ENCODE data around the gene PHF1.

Gene PHF1

DNA sequence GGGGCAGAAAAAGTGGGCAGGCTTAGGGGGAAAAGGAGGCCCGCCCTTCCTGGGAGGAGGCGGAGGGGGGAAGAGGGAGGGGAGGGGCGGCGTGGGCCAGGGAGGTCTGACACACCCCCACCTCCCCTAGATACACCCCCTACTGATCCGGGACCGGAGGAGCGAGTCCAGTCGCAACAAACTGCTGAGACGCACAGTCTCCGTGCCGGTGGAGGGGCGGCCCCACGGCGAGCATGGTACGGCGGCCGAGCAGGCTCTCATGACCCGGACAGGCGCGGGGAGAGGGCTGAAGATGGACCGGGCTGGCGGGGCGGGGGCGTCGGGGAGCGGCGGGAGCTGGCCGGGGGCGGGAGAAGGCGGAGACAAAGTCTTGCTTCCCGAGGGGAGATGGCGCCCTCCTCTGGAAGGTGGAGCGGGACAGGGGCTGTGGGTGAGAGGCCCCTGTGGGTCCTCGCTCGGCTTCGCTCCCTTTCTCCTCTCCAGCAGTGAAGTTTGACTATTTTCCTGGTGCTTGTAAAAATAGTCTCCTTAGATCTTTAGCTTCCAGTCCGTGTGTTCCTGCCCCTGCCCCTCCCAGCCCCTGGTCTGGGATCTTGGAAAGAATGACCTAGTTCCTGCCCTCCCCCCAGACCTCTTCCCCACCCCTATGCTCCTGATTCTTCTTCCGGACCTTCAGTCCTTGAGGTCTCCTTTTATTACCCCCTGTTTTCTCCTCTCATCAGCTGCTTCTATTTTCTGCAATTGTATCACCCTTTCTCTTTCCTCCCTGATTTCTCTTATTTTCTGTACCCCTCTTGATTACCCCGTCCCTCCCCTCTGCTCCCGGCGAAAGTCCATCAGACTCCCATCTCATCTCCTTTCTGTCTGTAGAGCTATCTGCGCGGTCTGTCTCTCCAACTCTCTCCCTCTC is 15.1 kb downstream of the PHF1 start:
- peak; percentile 34 for DNase-seq (ENCODE audit: low read depth)
- H3K4me3 ChIP-seq (ENCODE audit: low read depth, low read length), result peak overlapping the region; percentile 47
- in situ Hi-C loops (cut with HindIII; ENCODE audit: low sequenced_read_pairs), result no loop called here
- TF ChIP-seq, protein P1, sequence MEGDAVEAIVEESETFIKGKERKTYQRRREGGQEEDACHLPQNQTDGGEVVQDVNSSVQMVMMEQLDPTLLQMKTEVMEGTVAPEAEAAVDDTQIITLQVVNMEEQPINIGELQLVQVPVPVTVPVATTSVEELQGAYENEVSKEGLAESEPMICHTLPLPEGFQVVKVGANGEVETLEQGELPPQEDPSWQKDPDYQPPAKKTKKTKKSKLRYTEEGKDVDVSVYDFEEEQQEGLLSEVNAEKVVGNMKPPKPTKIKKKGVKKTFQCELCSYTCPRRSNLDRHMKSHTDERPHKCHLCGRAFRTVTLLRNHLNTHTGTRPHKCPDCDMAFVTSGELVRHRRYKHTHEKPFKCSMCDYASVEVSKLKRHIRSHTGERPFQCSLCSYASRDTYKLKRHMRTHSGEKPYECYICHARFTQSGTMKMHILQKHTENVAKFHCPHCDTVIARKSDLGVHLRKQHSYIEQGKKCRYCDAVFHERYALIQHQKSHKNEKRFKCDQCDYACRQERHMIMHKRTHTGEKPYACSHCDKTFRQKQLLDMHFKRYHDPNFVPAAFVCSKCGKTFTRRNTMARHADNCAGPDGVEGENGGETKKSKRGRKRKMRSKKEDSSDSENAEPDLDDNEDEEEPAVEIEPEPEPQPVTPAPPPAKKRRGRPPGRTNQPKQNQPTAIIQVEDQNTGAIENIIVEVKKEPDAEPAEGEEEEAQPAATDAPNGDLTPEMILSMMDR (IDR thresholded peaks at IDR 0.05; ENCODE audit: low read depth, low read length, missing control alignments), result peak; percentile 52

DNA sequence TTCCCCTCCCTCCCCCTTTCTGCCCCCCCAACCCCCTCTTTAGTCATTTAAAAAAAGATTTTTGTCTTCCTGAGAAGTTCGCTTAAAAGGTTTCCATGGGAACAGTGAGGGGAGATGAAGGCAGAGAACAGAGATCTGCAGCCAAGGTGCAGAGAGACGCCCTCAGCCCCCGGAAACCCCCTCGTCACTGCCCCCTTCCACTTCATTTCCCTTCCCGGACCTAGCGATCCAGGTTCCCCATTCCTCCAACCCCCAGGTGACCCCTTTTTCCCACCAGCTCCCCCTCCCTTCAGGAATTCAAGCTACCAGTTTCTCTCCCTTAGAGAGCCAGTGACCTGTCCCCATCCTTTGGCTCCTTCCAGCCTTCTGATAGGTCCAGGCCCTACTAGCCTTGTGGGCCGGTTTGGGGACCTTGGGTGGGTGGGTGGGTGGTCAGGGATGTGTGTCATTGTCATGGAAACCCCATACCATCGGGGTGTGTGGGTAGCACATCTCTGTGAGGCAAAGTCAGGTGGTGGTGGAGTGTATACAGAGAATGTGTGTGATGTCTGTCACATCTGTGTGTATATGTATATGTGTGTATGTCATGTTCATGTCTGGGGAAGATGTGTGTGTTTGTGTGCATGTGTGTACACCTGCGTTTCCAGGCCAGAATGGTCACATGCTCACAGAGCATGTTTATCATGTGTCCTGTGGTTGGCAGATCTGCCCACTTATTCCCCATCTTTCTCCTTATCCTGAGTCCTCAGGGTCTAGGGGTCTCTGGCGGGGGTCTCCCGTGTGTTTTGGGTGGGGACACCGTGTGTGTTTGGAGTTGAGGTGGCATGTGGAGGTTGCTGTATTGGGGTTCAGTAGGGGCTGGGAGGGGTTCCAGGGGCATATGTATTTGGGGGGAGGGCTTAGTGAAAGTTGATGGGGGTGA is 16.0 kb downstream of the PHF1 start:
- in situ Hi-C loops (cut with HindIII; ENCODE audit: low sequenced_read_pairs), result no loop called here
- peak overlapping the region; percentile 53 for H3K4me3 ChIP-seq (ENCODE audit: low read depth, low read length)
- TF ChIP-seq, protein P1 (IDR thresholded peaks at IDR 0.05; ENCODE audit: low read depth, low read length, missing control alignments), result no peak
- no peak for DNase-seq (ENCODE audit: low read depth)

DNA sequence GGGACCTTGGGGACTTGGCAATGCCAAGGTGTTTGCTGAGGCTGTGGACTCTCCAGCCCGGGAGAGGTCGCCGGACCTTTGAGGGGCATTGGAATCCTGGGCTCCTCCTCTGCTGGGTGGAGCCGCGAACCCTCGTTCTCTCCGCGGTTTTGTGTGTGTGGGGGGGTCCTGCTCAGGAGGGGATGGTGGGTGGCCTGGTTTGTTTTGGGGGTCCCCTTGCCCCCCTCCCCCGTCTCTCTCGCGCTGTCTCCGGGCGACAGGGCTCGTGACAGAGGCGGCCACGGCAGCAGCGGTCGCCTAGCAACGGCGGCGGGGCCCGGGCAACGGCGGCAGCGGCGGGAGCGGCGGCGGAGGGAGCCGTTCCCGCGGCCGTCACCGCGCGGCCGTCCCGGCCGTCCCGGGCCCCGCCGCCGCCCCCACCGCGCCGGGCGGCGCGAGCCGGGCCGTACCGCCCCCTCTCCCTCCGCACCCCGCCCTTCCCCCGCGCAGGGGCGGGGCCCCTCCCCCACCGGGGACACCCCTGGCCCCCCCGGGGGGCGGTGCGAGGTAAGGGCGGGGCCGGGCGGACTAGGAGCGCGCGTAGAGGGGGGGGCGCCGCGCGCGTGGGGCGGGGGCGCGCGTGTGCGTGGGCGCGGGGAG is 16.9 kb downstream of the PHF1 start:
- TF ChIP-seq, protein P1 (IDR thresholded peaks at IDR 0.05; ENCODE audit: low read depth, low read length, missing control alignments), result no peak
- peak overlapping the region; percentile 53 for H3K4me3 ChIP-seq (ENCODE audit: low read depth, low read length)
- DNase-seq (ENCODE audit: low read depth), result no peak
- in situ Hi-C loops (cut with HindIII; ENCODE audit: low sequenced_read_pairs), result no loop called here

DNA sequence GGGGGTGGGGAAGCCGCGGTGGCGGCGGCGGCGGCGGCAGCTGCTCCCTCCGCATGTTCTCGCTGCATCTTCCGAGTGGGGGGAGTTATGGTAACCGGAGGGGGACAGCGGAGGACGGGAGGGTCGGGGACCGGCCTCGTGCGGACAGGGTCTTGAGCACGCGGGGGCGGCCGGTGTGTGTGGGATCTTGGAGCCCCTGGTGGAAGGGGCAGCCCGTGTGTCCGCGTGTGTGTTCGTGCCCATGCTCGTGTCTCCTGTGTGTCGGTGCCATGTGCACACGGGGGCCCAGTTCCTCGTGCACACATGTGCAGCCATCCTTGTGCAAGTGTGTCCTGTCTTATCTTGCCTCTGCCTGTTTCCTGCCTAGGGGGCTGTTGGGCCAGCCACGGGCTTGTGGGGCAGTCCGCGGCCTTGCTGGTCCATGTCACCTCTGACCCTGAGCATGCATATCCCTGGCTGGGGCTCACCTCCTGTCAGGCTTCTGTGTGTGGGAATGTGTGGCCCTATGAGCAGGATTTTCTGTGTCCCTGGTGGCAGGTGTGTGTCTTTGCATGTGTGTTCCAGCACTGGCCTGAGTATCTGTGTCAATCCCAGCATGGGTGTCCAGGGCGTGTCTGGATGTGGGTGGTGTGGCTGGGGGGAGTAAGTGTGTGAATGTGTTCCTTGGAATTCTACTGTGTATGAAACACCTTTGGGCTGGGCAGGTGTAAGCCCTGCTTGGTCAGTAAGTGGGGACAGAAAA is 17.6 kb downstream of the PHF1 start:
- TF ChIP-seq, protein P1 (IDR thresholded peaks at IDR 0.05; ENCODE audit: low read depth, low read length, missing control alignments), result peak; percentile 37
- peak overlapping the region; percentile 53 for H3K4me3 ChIP-seq (ENCODE audit: low read depth, low read length)
- no peak for DNase-seq (ENCODE audit: low read depth)
- in situ Hi-C loops (cut with HindIII; ENCODE audit: low sequenced_read_pairs), result no loop called here

DNA sequence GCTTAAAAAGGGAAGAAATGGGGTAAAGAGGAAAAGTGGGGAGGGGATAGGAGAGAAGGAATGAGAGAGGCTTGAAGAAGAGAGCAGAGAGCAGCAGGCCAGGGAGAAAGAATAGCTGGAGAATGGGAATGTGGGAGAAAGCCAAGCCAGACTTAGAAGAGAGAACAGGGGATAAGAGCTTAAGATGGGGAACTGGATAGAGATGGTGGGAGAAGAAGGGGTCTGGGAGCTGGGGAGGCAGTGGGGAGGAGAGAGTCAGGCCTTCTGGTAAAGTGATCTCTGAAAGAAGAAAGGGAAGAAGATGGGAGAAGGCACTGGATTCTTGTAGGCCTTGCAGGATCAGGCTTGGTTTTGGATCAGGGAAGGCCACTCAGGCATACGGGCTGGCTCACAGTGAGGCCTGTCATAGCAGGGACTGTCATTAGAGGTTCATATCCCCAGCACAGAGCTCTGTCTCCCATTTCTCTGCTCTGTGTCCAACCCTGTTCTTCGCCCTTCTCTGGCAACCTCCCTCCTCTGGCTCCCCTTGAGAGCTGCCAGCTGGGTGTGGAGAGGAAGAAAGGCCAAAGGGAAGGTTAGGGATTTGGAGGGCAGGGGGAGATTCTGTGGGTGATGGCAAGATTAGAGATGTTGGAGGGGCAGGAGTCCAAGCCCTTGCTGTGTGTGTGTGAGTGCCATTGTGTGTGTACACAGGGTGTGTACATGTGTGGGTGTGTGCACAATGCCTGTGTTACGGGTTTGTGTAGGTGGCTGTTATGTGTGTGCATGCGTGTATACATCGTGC is 18.3 kb downstream of the PHF1 start:
- TF ChIP-seq, protein P1 (IDR thresholded peaks at IDR 0.05; ENCODE audit: low read depth, low read length, missing control alignments), result no peak
- no peak overlapping the region for H3K4me3 ChIP-seq (ENCODE audit: low read depth, low read length)
- no peak for DNase-seq (ENCODE audit: low read depth)
- in situ Hi-C loops (cut with HindIII; ENCODE audit: low sequenced_read_pairs), result no loop called here

All from astrocyte of the cerebellum (primary cell).